Mesodermal cell (in vitro differentiated cells): ENCODE data around the gene TAF13.

Experiments
- H3K27ac ChIP-seq: 2 replicates; pipeline ENCODE4 v1.7.0; 2013; ENCODE audit warnings: mild to moderate bottlenecking, low read depth, low read length, moderate library complexity; ENCODE audit not compliant: severe bottlenecking
- H3K36me3 ChIP-seq: 2 replicates; pipeline ENCODE4 v1.7.1; 2013; ENCODE audit warnings: mild to moderate bottlenecking, low read length, moderate library complexity; ENCODE audit not compliant: control insufficient read depth, insufficient read depth
- H3K4me1 ChIP-seq: one replicate; pipeline ENCODE4 v1.7.1; 2013; ENCODE audit warnings: mild to moderate bottlenecking, low read length; ENCODE audit not compliant: insufficient read depth, control insufficient read depth, poor library complexity, severe bottlenecking
- H3K4me3 ChIP-seq: 2 replicates; pipeline ENCODE4 v1.7.0; 2013; ENCODE audit warnings: low read length, control low read depth, mild to moderate bottlenecking; ENCODE audit not compliant: insufficient read depth, poor library complexity, severe bottlenecking; ENCODE audit errors: extremely low read depth
- H3K9me3 ChIP-seq: 2 replicates; pipeline ENCODE4 v1.7.1; 2013; ENCODE audit warnings: mild to moderate bottlenecking, low read length, moderate library complexity; ENCODE audit not compliant: control insufficient read depth
- WGBS, 2 experiments: methylation state at CpG; one replicate each; pipeline ENCODE4 v1.1.5; 2013; ENCODE audit warnings: missing lambda C conversion rate in 2 of 2; ENCODE audit not compliant: insufficient coverage in 2 of 2; 5-methylcytosine and 5-hydroxymethylcytosine counted together

TAF13 gene

GRCh38 chr1:109091839-109092193 lies 16.0 kb upstream of the TAF13 start:
- Histone ChIP-seq H3K36me3 (peaks cover 26% of the 10 kb centered on the region), H3K4me3 (peak overlapping the region; percentile 73), H3K27ac (no peak overlapping the region), H3K4me1 (no peaks in the 10 kb centered on the region), H3K9me3 (no peaks in the 10 kb centered on the region)
- WGBS, 2 experiments, result 13 to 45% methylated on average over 1 of the region's 1 CpG

GRCh38 chr1:109091078-109091838 lies 15.5 kb upstream of the TAF13 start:
- Histone ChIP-seq H3K4me1 (no peaks in the 10 kb centered on the region), H3K4me3 (peak overlapping the region; percentile 73), H3K27ac (peak overlapping the region; percentile 73), H3K9me3 (no peaks in the 10 kb centered on the region), H3K36me3 (peaks cover 26% of the 10 kb centered on the region)
- 1 to 16% methylated on average over 5 to 6 of the region's 13 CpGs for WGBS, 2 experiments

GRCh38 chr1:109090196-109091077 lies 14.6 kb upstream of the TAF13 start, which contains the start of gene TMEM167B:
TSS of gene TMEM167B (plus strand) at chr1:109090764. CDS start at chr1:109090873, 109 bp downstream.
- Histone ChIP-seq H3K4me3 (peak within 1 kb of the TSS; percentile 73), H3K4me1 (no peaks in the 10 kb centered on the region), H3K36me3 (peaks cover 18% of the 10 kb centered on the region), H3K9me3 (no peaks in the 10 kb centered on the region), H3K27ac (peak within 1 kb of the TSS; percentile 73)
- WGBS, 2 experiments, result 24 to 31% methylated on average over 41 to 51 of the region's 67 CpGs

- Histone ChIP-seq H3K9me3 (no peaks in the 10 kb centered on the region), H3K4me1 (peaks cover 4% of the 10 kb centered on the region), H3K27ac (no peak overlapping the region), H3K4me3 (peak overlapping the region; percentile 73), H3K36me3 (peaks cover 12% of the 10 kb centered on the region)
- WGBS, 2 experiments, result 89 to 94% methylated on average over 23 to 25 of the region's 31 CpGs
These were observed 13.6 kb upstream of the TAF13 start for GRCh38 chr1:109089242-109090015.

DNA sequence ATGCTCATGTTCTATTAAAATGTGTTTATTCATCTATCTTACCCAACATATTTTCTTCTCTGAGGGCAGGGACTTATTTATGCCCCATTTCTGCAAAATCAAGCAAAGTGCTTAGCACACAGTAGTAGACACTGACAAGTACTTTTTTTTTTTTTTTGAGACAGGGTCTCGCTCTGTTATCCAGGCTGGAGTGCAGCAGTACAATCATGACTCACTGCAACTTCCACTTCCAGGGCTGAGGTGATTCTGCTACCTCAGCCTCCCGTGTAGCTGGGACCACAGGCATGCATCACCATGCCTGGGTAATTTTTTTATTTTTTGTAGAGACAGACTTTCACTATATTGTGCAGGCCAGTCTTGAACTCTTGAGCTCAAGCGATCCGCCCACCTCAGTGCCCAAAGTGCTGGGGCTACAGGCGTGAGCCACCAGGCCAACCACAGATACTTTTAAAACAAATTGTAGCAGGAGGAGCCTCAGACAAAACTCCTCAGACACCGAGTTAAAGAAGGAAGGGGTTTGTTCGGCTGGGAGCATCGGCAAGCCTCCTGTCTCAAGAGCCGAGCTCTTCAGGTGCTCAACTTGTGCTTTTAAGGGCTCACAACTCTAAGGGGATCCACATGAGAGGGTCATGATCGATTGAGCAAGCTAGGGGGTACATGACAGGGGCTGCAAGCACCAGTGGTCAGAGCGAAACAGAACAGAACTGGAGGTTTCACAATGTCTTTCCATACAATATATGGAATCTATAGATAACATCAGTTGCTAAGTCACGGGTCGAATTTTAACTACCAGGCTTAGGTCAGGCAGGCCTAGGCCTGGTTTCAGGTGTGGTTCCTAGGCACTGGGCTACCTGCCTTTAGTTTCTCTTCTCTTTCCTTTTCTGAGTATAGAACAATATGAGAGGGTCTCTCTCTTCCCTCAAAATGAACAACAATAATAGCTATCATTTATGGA lies 9.0 kb upstream of the TAF13 start:
- H3K36me3 ChIP-seq, result no peaks in the 10 kb centered on the region
- no peaks in the 10 kb centered on the region for H3K9me3 ChIP-seq
- no peak overlapping the region for H3K4me3 ChIP-seq
- WGBS, 2 experiments, result 96 to 97% methylated on average over 9 of the region's 13 CpGs
- H3K27ac ChIP-seq, result no peak overlapping the region
- peaks cover 4% of the 10 kb centered on the region for H3K4me1 ChIP-seq

- no peaks in the 10 kb centered on the region for H3K36me3 ChIP-seq
- WGBS, 2 experiments, result 71% methylated on average over 1 of the region's 1 CpG; no CpG with 5 or more reads in 1 of the 2 experiments
- H3K4me3 ChIP-seq, result no peak overlapping the region
- H3K4me1 ChIP-seq, result peaks cover 4% of the 10 kb centered on the region
- no peaks in the 10 kb centered on the region for H3K9me3 ChIP-seq
- H3K27ac ChIP-seq, result peak overlapping the region; percentile 42
These were observed 8.1 kb upstream of the TAF13 start for GRCh38 chr1:109083923-109084322.

DNA sequence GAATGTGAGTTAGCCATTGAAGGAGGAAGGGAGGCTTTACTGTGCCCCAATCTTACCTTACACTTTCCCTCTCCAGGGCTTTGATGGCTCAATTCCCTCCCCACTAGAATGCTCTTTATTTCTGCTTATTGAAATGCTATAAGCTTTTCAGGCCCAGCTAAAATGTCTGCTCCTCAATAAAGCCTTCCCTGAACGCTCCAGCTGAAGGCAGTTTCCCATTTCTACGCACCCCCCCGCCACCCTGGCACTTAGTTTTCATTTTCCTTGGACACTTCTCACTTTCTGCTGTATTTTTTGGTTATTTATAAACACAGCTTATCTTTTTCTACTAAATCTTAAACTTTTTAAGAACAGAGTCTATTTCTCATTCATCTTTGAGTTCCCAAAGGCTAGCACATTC lies 7.7 kb upstream of the TAF13 start:
- Histone ChIP-seq H3K9me3 (no peaks in the 10 kb centered on the region), H3K4me1 (peaks cover 4% of the 10 kb centered on the region), H3K36me3 (no peaks in the 10 kb centered on the region), H3K4me3 (no peak overlapping the region), H3K27ac (peak overlapping the region; percentile 26)
- 78 to 83% methylated on average over 1 to 3 of the region's 3 CpGs for WGBS, 2 experiments

- H3K27ac ChIP-seq, result no peak overlapping the region
- H3K4me1 ChIP-seq, result peaks cover 4% of the 10 kb centered on the region
- no peaks in the 10 kb centered on the region for H3K36me3 ChIP-seq
- WGBS, 2 experiments, result 94 to 98% methylated on average over 3 to 4 of the region's 5 CpGs
- H3K9me3 ChIP-seq, result no peaks in the 10 kb centered on the region
- H3K4me3 ChIP-seq, result no peak overlapping the region
These were observed 4.8 kb upstream of the TAF13 start for GRCh38 chr1:109080441-109081082.

DNA sequence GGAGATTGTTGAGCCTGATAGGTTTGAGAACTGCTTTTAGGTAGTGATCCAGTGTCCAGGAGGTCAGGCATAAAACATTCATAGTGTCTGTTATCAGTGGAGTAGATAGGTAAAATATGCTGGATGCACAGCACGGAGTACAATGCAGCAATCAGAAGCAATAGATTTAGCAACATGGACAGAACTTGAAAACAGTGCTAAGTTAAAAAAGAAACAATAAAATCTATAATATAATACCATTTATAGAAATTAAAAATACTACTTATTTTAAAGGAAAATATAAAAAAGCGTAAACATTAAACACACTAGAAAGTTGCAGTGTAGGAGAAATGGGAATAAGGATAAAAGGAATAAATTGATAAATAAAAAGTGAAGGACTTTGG lies 3.4 kb upstream of the TAF13 start:
- H3K36me3 ChIP-seq, result peaks cover 5% of the 10 kb centered on the region
- H3K4me1 ChIP-seq, result no peaks in the 10 kb centered on the region
- no peaks in the 10 kb centered on the region for H3K9me3 ChIP-seq
- no peak overlapping the region for H3K27ac ChIP-seq
- H3K4me3 ChIP-seq, result no peak overlapping the region
- WGBS, 2 experiments, result no CpG with 5 or more reads among the region's 2 CpGs
